GM12801 (cell line): ENCODE data around the gene AK5.

ENCODE experiments used
- CTCF ChIP-seq: IDR thresholded peaks from one replicate; pipeline ENCODE4 v1.5.1; 2011; ENCODE audit warnings: control low read depth; ENCODE audit not compliant: insufficient read length; ENCODE audit errors: extremely low read depth

Gene AK5

GRCh38 chr1:77276941-77277340, 4.9 kb upstream of the AK5 start:
- TF ChIP-seq CTCF, result no peak

GRCh38 chr1:77279929-77280328, 1.9 kb upstream of the AK5 start:
- no peak for TF ChIP-seq CTCF

- no peak for TF ChIP-seq CTCF
Observed at GRCh38 chr1:77280962-77281361, 857 bp upstream of the AK5 start.

- TF ChIP-seq CTCF, result no peak
Observed at GRCh38 chr1:77282187-77282865, 507 bp downstream of the AK5 start.

- no peak for TF ChIP-seq CTCF
Observed at GRCh38 chr1:77282866-77283539, 1.2 kb downstream of the AK5 start.

GRCh38 chr1:77283701-77284425, 2.0 kb downstream of the AK5 start:
- TF ChIP-seq CTCF, result no peak

- no peak for TF ChIP-seq CTCF
Observed at GRCh38 chr1:77287535-77287934, 5.7 kb downstream of the AK5 start.
